ENCODE results near the gene MCTP2.

DNA sequence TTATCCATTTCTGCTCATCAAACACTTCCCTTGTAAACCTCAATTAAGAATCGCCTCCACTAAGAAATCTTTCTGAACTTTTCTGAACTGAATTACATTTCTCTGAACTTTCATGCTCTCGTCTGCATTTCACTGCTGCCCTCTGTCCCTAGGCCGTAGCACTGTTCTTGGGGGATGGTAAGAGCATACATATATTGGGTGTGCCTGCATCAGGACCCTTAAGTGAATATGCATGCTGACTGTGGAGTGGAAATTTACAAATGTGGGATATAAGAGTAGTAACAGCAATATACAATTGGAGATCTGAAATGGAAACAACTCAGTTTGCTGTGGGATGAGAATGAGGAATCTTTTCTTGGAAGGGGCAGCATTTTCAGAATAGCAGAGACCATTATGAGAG lies 148.6 kb downstream of the MCTP2 start:
- TF ChIP-seq, protein P1, sequence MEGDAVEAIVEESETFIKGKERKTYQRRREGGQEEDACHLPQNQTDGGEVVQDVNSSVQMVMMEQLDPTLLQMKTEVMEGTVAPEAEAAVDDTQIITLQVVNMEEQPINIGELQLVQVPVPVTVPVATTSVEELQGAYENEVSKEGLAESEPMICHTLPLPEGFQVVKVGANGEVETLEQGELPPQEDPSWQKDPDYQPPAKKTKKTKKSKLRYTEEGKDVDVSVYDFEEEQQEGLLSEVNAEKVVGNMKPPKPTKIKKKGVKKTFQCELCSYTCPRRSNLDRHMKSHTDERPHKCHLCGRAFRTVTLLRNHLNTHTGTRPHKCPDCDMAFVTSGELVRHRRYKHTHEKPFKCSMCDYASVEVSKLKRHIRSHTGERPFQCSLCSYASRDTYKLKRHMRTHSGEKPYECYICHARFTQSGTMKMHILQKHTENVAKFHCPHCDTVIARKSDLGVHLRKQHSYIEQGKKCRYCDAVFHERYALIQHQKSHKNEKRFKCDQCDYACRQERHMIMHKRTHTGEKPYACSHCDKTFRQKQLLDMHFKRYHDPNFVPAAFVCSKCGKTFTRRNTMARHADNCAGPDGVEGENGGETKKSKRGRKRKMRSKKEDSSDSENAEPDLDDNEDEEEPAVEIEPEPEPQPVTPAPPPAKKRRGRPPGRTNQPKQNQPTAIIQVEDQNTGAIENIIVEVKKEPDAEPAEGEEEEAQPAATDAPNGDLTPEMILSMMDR (IDR thresholded peaks at IDR 0.05; ENCODE audit: poor library complexity): no peak
- TF ChIP-seq EZH2 (IDR thresholded peaks at IDR 0.05; ENCODE audit: borderline replicate concordance) (no peak), EZH2phosphoT487 (IDR thresholded peaks at IDR 0.05; ENCODE audit: low read depth, severe bottlenecking, unreplicated experiment) (no peak)
